LNCaP clone FGC (cell line): ENCODE data around the gene IFT20.

Experiments
- DNase-seq: peaks from one replicate; pipeline ENCODE4 v3.0.0-alpha.2; 2011; ENCODE audit warnings: low read depth
- H3K4me3 ChIP-seq: 2 replicates; pipeline ENCODE4 v1.5.1; 2011; ENCODE audit warnings: mild to moderate bottlenecking, low read depth, low read length, control low read depth
- TF ChIP-seq, protein P1 (sequence below): IDR thresholded peaks from 2 replicates; pipeline ENCODE4 v1.5.1; 2012; ENCODE audit warnings: mild to moderate bottlenecking; ENCODE audit not compliant: control insufficient read depth, insufficient read depth; ENCODE audit errors: extremely low read depth

Gene IFT20

DNA sequence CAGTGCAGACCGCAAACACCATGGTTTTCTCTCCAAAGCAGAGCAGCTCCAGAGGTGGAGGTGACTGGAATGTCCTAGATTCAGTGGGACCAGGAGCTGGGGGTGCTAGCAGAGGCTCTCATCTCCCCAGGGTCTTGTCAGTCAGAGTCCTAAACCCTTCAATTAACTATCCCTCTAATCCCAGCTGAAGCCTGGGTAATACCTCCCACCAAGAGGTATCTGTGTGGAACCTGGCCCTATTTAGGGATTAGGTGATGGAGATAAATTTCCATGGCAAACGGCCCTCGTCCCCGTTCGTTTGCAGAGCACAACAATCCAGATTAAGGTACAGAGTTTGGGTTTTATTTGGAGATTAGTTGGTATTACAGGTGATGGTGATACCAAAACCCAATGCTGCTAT lies 27.9 kb upstream of the IFT20 start:
- no peak for DNase-seq
- TF ChIP-seq, protein P1, sequence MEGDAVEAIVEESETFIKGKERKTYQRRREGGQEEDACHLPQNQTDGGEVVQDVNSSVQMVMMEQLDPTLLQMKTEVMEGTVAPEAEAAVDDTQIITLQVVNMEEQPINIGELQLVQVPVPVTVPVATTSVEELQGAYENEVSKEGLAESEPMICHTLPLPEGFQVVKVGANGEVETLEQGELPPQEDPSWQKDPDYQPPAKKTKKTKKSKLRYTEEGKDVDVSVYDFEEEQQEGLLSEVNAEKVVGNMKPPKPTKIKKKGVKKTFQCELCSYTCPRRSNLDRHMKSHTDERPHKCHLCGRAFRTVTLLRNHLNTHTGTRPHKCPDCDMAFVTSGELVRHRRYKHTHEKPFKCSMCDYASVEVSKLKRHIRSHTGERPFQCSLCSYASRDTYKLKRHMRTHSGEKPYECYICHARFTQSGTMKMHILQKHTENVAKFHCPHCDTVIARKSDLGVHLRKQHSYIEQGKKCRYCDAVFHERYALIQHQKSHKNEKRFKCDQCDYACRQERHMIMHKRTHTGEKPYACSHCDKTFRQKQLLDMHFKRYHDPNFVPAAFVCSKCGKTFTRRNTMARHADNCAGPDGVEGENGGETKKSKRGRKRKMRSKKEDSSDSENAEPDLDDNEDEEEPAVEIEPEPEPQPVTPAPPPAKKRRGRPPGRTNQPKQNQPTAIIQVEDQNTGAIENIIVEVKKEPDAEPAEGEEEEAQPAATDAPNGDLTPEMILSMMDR: no peak
- H3K4me3 ChIP-seq: no peak overlapping the region

DNA sequence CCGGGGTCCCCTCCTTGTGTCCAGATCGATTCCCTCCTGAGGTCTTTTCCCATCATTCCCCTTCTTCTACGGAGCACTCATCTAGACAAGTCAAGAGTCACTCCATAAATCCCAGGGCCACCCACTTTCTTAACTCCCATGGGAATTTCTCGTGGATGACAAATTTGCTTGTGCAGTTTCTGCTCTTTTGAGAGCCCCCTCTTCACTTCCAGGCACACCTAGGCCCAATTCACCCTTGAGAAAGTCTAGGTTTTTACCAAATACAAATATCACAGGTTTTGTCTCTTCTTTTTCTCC lies 22.6 kb upstream of the IFT20 start:
- H3K4me3 ChIP-seq: peak overlapping the region; percentile 97
- DNase-seq: no peak
- TF ChIP-seq, protein P1: no peak

GRCh38 chr17:28357061-28357900 lies 22.0 kb upstream of the IFT20 start, which contains the start of gene POLDIP2:
Gene POLDIP2 (minus strand): TSS chr17:28357527. CDS start chr17:28357448, 79 bp downstream.
- H3K4me3 ChIP-seq: peak within 1 kb of the TSS; percentile 97
- DNase-seq: peak; percentile 76
- TF ChIP-seq, protein P1: no peak

DNA sequence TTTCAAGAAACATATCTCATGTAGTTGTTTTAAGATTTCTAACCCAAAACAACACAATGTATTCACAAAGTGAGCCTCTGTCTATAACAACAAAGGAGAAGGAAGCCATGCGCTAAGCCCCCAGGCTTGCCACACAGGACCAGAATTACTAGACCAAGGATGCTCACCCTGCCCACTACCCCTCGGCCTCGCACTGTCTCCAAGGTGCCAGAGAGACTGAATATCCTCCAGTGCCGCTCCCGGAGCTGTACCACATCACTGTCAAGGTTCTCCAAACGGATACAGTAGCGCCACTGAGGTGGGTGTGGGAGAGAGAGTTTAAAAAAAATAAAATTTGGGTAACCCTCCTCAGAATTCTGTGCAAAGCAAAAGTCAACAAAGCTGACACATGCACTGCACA lies 15.0 kb upstream of the IFT20 start:
- TF ChIP-seq, protein P1: no peak
- H3K4me3 ChIP-seq: no peak overlapping the region
- DNase-seq: no peak

- no peak for DNase-seq
- TF ChIP-seq, protein P1: no peak
- H3K4me3 ChIP-seq: no peak overlapping the region
Measured at GRCh38 chr17:28348979-28349378, 13.7 kb upstream of the IFT20 start.

DNA sequence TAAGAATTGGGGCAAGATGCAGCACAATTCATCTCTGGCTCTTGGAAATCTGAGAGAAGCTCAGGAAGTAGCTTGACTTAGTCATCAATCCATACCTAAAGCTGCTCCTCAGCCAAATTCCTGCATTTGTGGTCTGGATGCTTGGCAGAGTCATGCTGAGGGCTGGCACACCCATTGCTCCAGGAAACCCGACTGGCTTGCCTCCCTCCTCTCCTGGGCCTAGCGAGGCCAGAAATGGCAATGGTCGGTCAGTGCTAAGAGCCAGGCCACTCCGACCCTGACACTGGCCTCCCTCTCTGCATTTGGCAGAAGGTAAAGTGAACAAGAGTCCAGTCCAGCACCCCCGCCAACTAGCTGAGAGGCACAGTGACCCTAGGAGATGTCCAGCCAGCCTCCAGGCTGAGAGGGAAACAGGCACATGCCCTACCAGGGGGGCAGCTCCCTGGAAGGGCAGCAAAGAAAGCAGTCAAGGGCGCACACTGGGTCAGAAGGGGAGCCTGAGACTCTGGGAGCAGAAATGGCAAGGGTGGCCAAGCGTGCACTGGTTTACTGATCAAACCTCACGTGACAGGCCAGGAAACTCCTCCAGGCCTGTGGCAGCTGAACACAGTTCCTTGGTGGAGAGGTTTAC lies 12.1 kb upstream of the IFT20 start:
- TF ChIP-seq, protein P1: no peak
- DNase-seq: no peak
- no peak overlapping the region for H3K4me3 ChIP-seq
